DOHH2 (cell line): ENCODE measurements around the gene POTEF.

Source experiments
- CTCF ChIP-seq: fragments of 200-600 bp; sonication (generic); IDR thresholded peaks from one replicate; pipeline ENCODE4 v1.5.1; 2014; ENCODE audit warnings: antibody characterized with exemption, mild to moderate bottlenecking, low read depth, low read length; ENCODE audit not compliant: poor library complexity, severe bottlenecking
- EZH2phosphoT487 ChIP-seq: fragments of 200-600 bp; sonication (generic); IDR thresholded peaks from 2 replicates; pipeline ENCODE4 v1.6.1; 2017; ENCODE audit warnings: borderline replicate concordance, mild to moderate bottlenecking, antibody characterized with exemption, low read length, moderate library complexity, mixed read lengths

GRCh38 chr2:130160131-130160530, 31.1 kb upstream of the POTEF start:
- TF ChIP-seq CTCF (no peak), EZH2phosphoT487 (no peak)
